ENCODE measurements around the gene NAA11.

- TF ChIP-seq, protein P1, sequence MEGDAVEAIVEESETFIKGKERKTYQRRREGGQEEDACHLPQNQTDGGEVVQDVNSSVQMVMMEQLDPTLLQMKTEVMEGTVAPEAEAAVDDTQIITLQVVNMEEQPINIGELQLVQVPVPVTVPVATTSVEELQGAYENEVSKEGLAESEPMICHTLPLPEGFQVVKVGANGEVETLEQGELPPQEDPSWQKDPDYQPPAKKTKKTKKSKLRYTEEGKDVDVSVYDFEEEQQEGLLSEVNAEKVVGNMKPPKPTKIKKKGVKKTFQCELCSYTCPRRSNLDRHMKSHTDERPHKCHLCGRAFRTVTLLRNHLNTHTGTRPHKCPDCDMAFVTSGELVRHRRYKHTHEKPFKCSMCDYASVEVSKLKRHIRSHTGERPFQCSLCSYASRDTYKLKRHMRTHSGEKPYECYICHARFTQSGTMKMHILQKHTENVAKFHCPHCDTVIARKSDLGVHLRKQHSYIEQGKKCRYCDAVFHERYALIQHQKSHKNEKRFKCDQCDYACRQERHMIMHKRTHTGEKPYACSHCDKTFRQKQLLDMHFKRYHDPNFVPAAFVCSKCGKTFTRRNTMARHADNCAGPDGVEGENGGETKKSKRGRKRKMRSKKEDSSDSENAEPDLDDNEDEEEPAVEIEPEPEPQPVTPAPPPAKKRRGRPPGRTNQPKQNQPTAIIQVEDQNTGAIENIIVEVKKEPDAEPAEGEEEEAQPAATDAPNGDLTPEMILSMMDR (IDR thresholded peaks at IDR 0.05): no peak
- TF ChIP-seq POLR2A (IDR thresholded peaks at IDR 0.05): no peak
Measured at GRCh38 chr4:79272761-79273160, 53.1 kb downstream of the NAA11 start.

Measured in right lobe of liver (tissue), 4 donors.